HEK293 (cell line): Measurements from ENCODE around the gene LIMCH1.

ENCODE experiments used
- CTCF ChIA-PET: fragments of 350-600 bp; formaldehyde crosslinking; extraction: SDS; loops from one replicate; lab custom pipeline; 2021; ENCODE audit warnings: antibody characterized with exemption; lab: Yijun Ruan, JAX
- POLR2A ChIA-PET: fragments of 300-600 bp; formaldehyde crosslinking; extraction: SDS; loops from one replicate; lab custom pipeline; 2020; ENCODE audit warnings: antibody characterized with exemption, inconsistent platforms; lab: Yijun Ruan, JAX
- H3K27ac ChIP-seq: fragments of 200-500 bp; sonication (Bioruptor generic); 2 replicates; pipeline ENCODE4 v1.5.1; 2014; ENCODE audit warnings: low read depth, low read length, control low read depth, inconsistent platforms; ENCODE audit errors: extremely low read depth
- H3K36me3 ChIP-seq, 2 experiments: fragments of 200-500 bp in 1 of 2; sonication (Bioruptor generic) in 1 of 2; 1 replicate in 1 of 2; 2 replicates in 1 of 2; pipeline ENCODE4 v1.5.1; 2014 to 2017; ENCODE audit warnings: inconsistent platforms in 2 of 2, low read length in 2 of 2; ENCODE audit not compliant: control insufficient read depth in 2 of 2, insufficient read depth in 1 of 2
- H3K4me1 ChIP-seq: fragments of 200-500 bp; sonication (Bioruptor generic); 2 replicates; pipeline ENCODE4 v1.5.1; 2014; ENCODE audit warnings: mild to moderate bottlenecking, low read length, inconsistent platforms; ENCODE audit not compliant: control insufficient read depth, insufficient read depth
- H3K4me3 ChIP-seq: 2 replicates; pipeline ENCODE4 v1.5.1; 2011; ENCODE audit warnings: low read depth, mild to moderate bottlenecking, control low read depth, low read length, moderate library complexity
- H3K9me3 ChIP-seq: fragments of 200-500 bp; sonication (Bioruptor generic); 2 replicates; pipeline ENCODE4 v1.5.1; 2014; ENCODE audit warnings: low read depth, low read length, inconsistent platforms; ENCODE audit not compliant: control insufficient read depth, insufficient read depth
- EGR2 ChIP-seq: fragments of 450-650 bp; formaldehyde crosslinking; IDR thresholded peaks from 2 replicates; pipeline ENCODE4 v1.5.1; 2016; ENCODE audit warnings: low read depth, missing biosample characterization, missing genetic modification characterization
- FEZF1 ChIP-seq: fragments of 450-650 bp; formaldehyde crosslinking; IDR thresholded peaks from 2 replicates; pipeline ENCODE4 v1.5.1; 2016; ENCODE audit warnings: missing biosample characterization, missing genetic modification characterization
- HOXD13 ChIP-seq: sonication (generic); formaldehyde crosslinking; IDR thresholded peaks from 2 replicates; pipeline ENCODE4 v1.8.0; 2022; ENCODE audit warnings: missing genetic modification reagents, borderline replicate concordance
- IKZF3 ChIP-seq: fragments of 450-650 bp; IDR thresholded peaks from 2 replicates; pipeline ENCODE4 v1.5.0; 2018; ENCODE audit warnings: missing biosample characterization, mild to moderate bottlenecking, missing genetic modification characterization, moderate library complexity
- KLF8 ChIP-seq: fragments of 450-650 bp; formaldehyde crosslinking; IDR thresholded peaks from 2 replicates; pipeline ENCODE4 v1.5.1; 2016; ENCODE audit warnings: missing biosample characterization, missing genetic modification characterization
- PRDM1 ChIP-seq: fragments of 450-650 bp; formaldehyde crosslinking; IDR thresholded peaks from 2 replicates; pipeline ENCODE4; 2016; ENCODE audit warnings: missing biosample characterization, missing genetic modification characterization
- REPIN1 ChIP-seq: fragments of 450-650 bp; formaldehyde crosslinking; IDR thresholded peaks from 2 replicates; pipeline ENCODE4 v1.5.1; 2017; ENCODE audit warnings: missing biosample characterization, missing genetic modification characterization, low read depth
- SCRT2 ChIP-seq: fragments of 450-650 bp; formaldehyde crosslinking; IDR thresholded peaks from 2 replicates; pipeline ENCODE4 v1.5.1; 2016; ENCODE audit warnings: missing biosample characterization, missing genetic modification characterization
- SETDB1 ChIP-seq: IDR thresholded peaks from one replicate; pipeline ENCODE4 v1.6.1; 2017; ENCODE audit warnings: mild to moderate bottlenecking, low read length, moderate library complexity, mixed read lengths; ENCODE audit not compliant: insufficient read length
- SP2 ChIP-seq: fragments of 450-650 bp; formaldehyde crosslinking; IDR thresholded peaks from 2 replicates; pipeline ENCODE4 v1.5.1; 2016; ENCODE audit warnings: missing biosample characterization, missing genetic modification characterization
- SP7 ChIP-seq: fragments of 450-650 bp; formaldehyde crosslinking; IDR thresholded peaks from 2 replicates; pipeline ENCODE4 v1.5.1; 2016; ENCODE audit warnings: missing biosample characterization, missing genetic modification characterization
- ZFP69B ChIP-seq: fragments of 450-650 bp; formaldehyde crosslinking; IDR thresholded peaks from 2 replicates; pipeline ENCODE4 v1.5.1; 2016; ENCODE audit warnings: missing biosample characterization, missing genetic modification characterization
- ZIC2 ChIP-seq: fragments of 450-650 bp; formaldehyde crosslinking; IDR thresholded peaks from 2 replicates; pipeline ENCODE4 v1.5.1; 2016; ENCODE audit warnings: missing biosample characterization, missing genetic modification characterization
- ZNF112 ChIP-seq: fragments of 450-650 bp; formaldehyde crosslinking; IDR thresholded peaks from 2 replicates; pipeline ENCODE4 v1.5.0; 2017; ENCODE audit warnings: missing biosample characterization, missing genetic modification characterization
- ZNF140 ChIP-seq: fragments of 450-650 bp; formaldehyde crosslinking; IDR thresholded peaks from 2 replicates; pipeline ENCODE4 v1.5.1; 2016; ENCODE audit warnings: missing biosample characterization, missing genetic modification characterization
- ZNF221 ChIP-seq: fragments of 450-650 bp; formaldehyde crosslinking; IDR thresholded peaks from 2 replicates; pipeline ENCODE4 v1.5.1; 2017; ENCODE audit warnings: missing biosample characterization, missing genetic modification characterization, borderline replicate concordance
- ZNF37A ChIP-seq: fragments of 450-650 bp; IDR thresholded peaks from 2 replicates; pipeline ENCODE4 v1.5.1; 2018; ENCODE audit warnings: missing biosample characterization, missing genetic modification characterization
- ZNF416 ChIP-seq: fragments of 450-650 bp; formaldehyde crosslinking; IDR thresholded peaks from 2 replicates; pipeline ENCODE4 v1.5.1; 2016; ENCODE audit warnings: missing biosample characterization, missing genetic modification characterization
- ZNF600 ChIP-seq: fragments of 450-650 bp; formaldehyde crosslinking; IDR thresholded peaks from 2 replicates; pipeline ENCODE4 v1.5.1; 2016; ENCODE audit warnings: missing biosample characterization, missing genetic modification characterization
- ZNF658 ChIP-seq: fragments of 450-650 bp; formaldehyde crosslinking; IDR thresholded peaks from 2 replicates; pipeline ENCODE4; 2016; ENCODE audit warnings: missing biosample characterization, missing genetic modification characterization
- ZNF768 ChIP-seq: fragments of 450-650 bp; formaldehyde crosslinking; IDR thresholded peaks from 2 replicates; pipeline ENCODE4 v1.5.1; 2018; ENCODE audit warnings: missing biosample characterization, mild to moderate bottlenecking, missing genetic modification characterization
- ZXDB ChIP-seq: fragments of 450-650 bp; formaldehyde crosslinking; IDR thresholded peaks from 2 replicates; pipeline ENCODE4 v1.5.1; 2016; ENCODE audit warnings: missing biosample characterization, missing genetic modification characterization
- TF ChIP-seq, protein P1 (sequence below): fragments of 450-650 bp; formaldehyde crosslinking; IDR thresholded peaks from 2 replicates; pipeline ENCODE4 v1.5.1; 2016; ENCODE audit warnings: missing biosample characterization, missing genetic modification characterization, low read depth
- TF ChIP-seq, protein P2 (sequence below): fragments of 450-650 bp; formaldehyde crosslinking; IDR thresholded peaks from 2 replicates; pipeline ENCODE4 v1.5.1; 2016; ENCODE audit warnings: missing biosample characterization, missing genetic modification characterization
- TF ChIP-seq, protein P3 (sequence below): fragments of 450-650 bp; formaldehyde crosslinking; conservative IDR thresholded peaks from 2 replicates; pipeline ENCODE4 v1.5.1; 2016; ENCODE audit warnings: low read depth, missing biosample characterization, missing genetic modification characterization

Gene LIMCH1

DNA sequence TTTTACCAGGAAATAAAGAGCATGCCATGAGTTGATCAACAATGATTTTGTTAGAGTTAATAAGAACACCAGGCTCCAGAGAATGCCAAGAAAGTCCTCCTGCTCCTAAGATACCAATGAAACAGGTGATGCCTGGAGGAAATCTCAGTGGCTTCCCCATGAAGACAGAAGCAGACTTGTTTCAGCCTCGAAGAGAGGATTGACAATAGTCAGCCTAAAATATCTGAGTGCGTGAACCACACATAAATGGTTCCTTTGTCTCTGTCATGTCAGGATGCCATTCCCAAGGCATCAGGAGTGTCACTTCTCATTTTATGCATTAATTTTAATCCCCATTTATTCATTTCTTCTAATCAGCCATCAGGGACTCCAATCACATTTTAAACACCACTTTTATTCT lies 141.0 kb downstream of the LIMCH1 start:
- POLR2A ChIA-PET, result no interaction called here
- TF ChIP-seq EGR2 (tag by site-specific recombination), result no peak
- TF ChIP-seq ZNF416 (tag by site-specific recombination), result no peak
- no peak for TF ChIP-seq ZNF600 (tag by site-specific recombination)
- TF ChIP-seq FEZF1, result no peak
- TF ChIP-seq ZNF112 (tag by site-specific recombination), result no peak
- no peak for TF ChIP-seq ZIC2
- no peak for TF ChIP-seq PRDM1 (tag by site-specific recombination)
- TF ChIP-seq ZFP69B, result no peak
- TF ChIP-seq REPIN1 (tag by site-specific recombination), result no peak
- TF ChIP-seq, protein P1, sequence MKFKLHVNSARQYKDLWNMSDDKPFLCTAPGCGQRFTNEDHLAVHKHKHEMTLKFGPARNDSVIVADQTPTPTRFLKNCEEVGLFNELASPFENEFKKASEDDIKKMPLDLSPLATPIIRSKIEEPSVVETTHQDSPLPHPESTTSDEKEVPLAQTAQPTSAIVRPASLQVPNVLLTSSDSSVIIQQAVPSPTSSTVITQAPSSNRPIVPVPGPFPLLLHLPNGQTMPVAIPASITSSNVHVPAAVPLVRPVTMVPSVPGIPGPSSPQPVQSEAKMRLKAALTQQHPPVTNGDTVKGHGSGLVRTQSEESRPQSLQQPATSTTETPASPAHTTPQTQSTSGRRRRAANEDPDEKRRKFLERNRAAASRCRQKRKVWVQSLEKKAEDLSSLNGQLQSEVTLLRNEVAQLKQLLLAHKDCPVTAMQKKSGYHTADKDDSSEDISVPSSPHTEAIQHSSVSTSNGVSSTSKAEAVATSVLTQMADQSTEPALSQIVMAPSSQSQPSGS (tag by site-specific recombination), result no peak
- TF ChIP-seq SP7 (tag by site-specific recombination), result no peak
- no peak for TF ChIP-seq SCRT2 (tag by site-specific recombination)
- TF ChIP-seq ZNF221 (tag by site-specific recombination), result no peak
- no peak for TF ChIP-seq HOXD13 (CRISPR knock-in tag)
- no peak for TF ChIP-seq ZNF140 (tag by site-specific recombination)
- TF ChIP-seq ZNF37A, result no peak
- H3K27ac ChIP-seq, result no peak overlapping the region
- H3K9me3 ChIP-seq, result no peaks in the 10 kb centered on the region
- no peak overlapping the region for H3K4me3 ChIP-seq
- CTCF ChIA-PET, result interaction anchor here (0.6 kb wide), 1 partner anchor 1219 kb away, joined by 3 read pairs; no protein-coding TSS in a partner anchor
- peaks cover 0 to 13% of the 10 kb centered on the region in 2 experiments; a peak in 1 of 3 replicates for H3K36me3 ChIP-seq
- H3K4me1 ChIP-seq, result no peaks in the 10 kb centered on the region

DNA sequence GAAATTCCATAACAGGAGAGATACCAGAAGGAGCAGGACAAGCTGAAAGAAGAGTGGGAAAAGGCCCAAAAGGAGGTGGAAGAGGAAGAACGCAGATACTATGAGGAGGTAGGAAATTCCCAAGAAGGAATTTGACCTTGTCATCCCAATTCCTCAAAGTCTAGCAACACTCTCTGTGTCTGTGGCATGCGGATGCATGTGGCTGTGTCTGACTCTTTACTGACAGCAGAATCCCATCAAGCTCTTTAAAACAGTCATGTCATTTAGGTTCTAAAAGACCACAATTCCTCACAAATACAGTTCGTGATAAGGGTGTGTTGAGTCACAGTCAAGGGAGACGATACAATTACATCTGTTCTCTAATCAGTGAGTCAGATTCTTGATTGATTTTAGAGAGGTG lies 142.0 kb downstream of the LIMCH1 start:
- TF ChIP-seq, protein P2, sequence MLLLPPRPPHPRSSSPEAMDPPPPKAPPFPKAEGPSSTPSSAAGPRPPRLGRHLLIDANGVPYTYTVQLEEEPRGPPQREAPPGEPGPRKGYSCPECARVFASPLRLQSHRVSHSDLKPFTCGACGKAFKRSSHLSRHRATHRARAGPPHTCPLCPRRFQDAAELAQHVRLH (tag by site-specific recombination), result no peak
- TF ChIP-seq SETDB1 (no peak), ZNF600 (tag by site-specific recombination) (no peak)
- ChIA-PET POLR2A (no interaction called here), CTCF (interaction anchor here (0.6 kb wide), 1 partner anchor 183 kb away, joined by 3 read pairs; no protein-coding TSS in a partner anchor)
- Histone ChIP-seq H3K9me3 (no peaks in the 10 kb centered on the region), H3K36me3 (peaks cover 0 to 21% of the 10 kb centered on the region in 2 experiments; a peak in 1 of 3 replicates), H3K27ac (no peak overlapping the region), H3K4me3 (no peak overlapping the region), H3K4me1 (no peaks in the 10 kb centered on the region)

DNA sequence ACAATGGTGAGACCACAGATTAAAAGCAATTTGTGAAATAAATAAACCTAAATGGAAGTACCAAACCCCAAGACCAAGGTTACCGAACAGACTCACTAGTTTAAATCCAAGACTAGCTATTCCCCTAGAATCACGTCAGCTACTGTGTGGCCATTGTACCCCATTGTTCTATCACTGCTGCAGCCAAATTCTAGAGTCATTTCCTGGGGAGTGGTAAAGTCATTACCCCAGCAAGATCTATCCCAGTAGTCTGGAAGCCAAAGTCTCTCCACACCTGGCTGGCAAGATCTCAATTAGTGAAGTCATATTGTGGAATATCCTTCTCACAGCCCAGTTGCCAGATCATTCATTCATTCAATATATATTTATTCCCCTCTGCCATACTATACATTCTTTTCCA lies 143.1 kb downstream of the LIMCH1 start:
- Histone ChIP-seq H3K27ac (no peak overlapping the region), H3K9me3 (no peaks in the 10 kb centered on the region), H3K4me1 (no peaks in the 10 kb centered on the region), H3K4me3 (no peak overlapping the region), H3K36me3 (peaks cover 0 to 28% of the 10 kb centered on the region in 2 experiments; a peak in 1 of 3 replicates)
- POLR2A ChIA-PET, result no interaction called here
- TF ChIP-seq ZNF658 (tag by site-specific recombination) (no peak), KLF8 (tag by site-specific recombination) (no peak), ZNF768 (no peak), ZXDB (tag by site-specific recombination) (no peak), IKZF3 (tag by site-specific recombination) (no peak), SP2 (tag by site-specific recombination) (no peak)
- TF ChIP-seq, protein P3, sequence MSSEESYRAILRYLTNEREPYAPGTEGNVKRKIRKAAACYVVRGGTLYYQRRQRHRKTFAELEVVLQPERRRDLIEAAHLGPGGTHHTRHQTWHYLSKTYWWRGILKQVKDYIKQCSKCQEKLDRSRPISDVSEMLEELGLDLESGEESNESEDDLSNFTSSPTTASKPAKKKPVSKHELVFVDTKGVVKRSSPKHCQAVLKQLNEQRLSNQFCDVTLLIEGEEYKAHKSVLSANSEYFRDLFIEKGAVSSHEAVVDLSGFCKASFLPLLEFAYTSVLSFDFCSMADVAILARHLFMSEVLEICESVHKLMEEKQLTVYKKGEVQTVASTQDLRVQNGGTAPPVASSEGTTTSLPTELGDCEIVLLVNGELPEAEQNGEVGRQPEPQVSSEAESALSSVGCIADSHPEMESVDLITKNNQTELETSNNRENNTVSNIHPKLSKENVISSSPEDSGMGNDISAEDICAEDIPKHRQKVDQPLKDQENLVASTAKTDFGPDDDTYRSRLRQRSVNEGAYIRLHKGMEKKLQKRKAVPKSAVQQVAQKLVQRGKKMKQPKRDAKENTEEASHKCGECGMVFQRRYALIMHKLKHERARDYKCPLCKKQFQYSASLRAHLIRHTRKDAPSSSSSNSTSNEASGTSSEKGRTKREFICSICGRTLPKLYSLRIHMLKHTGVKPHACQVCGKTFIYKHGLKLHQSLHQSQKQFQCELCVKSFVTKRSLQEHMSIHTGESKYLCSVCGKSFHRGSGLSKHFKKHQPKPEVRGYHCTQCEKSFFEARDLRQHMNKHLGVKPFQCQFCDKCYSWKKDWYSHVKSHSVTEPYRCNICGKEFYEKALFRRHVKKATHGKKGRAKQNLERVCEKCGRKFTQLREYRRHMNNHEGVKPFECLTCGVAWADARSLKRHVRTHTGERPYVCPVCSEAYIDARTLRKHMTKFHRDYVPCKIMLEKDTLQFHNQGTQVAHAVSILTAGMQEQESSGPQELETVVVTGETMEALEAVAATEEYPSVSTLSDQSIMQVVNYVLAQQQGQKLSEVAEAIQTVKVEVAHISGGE (tag by site-specific recombination), result no peak
- CTCF ChIA-PET, result no interaction called here
